Activated CD8-positive, alpha-beta memory T cell treated with anti-CD3 and anti-CD28 coated beads for 24 hours (primary cell): ENCODE measurements around the gene MIER2.

ENCODE experiments used
- DNase-seq: peaks from one replicate; pipeline ENCODE4 v3.0.0-alpha.2; 2020

The MIER2 gene

DNA sequence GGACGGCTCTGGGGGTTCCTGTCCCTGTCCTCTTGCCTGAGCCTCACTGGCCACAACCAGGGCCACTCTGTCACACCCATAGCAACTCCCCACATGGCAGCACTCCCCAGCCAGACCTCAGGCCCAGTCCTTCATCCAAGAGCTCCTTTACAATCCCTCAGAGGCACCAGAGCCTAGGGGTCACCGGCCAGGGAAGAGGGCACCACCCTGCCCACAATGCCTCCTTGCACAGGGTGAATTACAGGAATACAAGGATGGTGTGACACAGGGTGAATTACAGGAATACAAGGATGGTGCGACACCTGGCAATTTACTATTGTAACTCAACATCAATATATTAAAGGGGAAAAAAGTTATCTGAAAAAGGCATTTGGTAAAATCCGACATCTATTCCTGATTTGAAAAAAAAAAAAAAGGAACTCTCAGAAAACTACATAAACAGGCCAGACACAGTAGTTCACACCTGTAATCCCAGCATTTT lies 16.5 kb downstream of the MIER2 start:
- DNase-seq, result no peak

DNA sequence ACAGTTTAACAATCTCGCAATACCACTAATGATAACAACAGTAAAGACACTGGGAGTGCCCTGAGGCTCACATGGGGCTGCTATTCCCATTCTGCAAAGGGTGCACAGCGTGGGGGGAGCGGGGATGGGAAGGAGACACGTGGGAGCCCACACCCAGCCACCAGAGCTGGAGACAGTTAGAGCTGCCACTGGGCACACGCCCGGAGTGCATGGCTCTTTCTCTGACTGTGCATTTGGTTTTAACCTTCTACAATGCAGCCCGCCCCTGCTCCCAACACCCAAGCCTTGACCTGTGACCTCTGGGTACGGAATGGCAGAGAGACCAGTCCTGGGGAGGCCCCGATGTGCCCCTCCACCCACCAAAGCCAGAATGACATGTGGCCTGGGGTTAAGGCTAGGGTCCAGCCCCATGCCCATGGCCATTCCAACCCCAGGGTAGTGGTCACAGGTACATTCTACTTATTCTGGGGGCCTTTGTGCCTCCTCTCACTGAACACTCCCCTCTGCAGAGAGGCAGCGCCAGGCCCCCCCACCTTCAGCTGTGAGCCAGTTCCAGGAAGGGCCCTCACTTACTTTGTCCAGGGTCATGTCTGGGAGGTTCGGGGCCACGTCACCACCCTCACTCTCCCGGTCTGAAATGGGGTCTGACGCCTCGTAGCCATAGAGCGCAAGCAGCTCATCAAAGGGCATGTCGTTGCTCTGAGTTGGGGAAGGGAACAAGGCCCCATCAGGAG lies 17.1 kb downstream of the MIER2 start:
- no peak for DNase-seq

DNA sequence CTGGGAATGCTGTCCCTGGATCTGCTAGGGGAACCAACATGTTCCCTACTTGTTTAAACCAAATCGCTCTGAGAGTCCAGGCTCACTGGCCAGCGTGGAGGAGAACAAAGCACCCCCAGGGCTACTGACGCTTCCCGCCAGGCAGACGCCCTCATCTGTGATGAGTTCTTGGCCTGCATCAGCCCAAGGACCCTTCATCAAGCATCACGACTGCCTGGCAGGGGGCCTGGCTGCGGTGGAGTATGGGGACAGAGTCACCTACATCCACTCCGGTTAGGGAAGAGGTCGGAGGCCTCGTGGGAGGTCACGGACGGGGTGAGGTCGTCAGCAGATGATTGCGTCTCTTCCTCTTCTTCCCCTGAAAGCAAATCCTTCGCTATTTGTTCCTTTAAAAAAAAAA lies 17.7 kb downstream of the MIER2 start:
- no peak for DNase-seq

DNA sequence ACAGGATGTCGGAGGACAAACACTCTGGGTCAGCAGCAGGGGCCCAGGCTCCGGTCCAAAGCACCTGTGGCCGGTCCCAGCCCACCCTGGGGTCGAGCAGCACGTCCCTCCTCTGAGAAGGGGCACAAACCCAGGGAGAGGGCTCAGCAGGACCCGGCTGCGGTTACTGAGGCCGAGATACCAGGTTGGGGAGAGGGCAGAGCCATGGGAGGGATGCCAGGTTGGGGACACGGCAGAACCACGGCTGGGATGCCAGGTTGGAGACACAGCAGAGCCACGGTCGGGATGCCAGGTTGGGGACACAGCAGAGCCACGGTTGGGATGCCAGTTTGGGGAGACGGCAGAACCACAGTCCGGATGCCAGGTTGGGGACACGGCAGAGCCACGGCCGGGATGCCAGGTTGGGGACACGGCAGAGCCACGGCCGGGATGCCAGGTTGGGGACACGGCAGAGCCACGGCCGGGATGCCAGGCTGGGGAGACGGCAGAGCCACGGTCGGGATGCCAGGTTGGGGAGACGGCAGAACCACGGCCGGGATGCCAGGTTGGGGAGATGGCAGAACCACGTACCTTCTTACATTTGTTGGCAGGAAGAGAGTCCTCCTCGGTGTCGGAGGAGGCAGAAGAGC lies 18.5 kb downstream of the MIER2 start:
- DNase-seq, result no peak

DNA sequence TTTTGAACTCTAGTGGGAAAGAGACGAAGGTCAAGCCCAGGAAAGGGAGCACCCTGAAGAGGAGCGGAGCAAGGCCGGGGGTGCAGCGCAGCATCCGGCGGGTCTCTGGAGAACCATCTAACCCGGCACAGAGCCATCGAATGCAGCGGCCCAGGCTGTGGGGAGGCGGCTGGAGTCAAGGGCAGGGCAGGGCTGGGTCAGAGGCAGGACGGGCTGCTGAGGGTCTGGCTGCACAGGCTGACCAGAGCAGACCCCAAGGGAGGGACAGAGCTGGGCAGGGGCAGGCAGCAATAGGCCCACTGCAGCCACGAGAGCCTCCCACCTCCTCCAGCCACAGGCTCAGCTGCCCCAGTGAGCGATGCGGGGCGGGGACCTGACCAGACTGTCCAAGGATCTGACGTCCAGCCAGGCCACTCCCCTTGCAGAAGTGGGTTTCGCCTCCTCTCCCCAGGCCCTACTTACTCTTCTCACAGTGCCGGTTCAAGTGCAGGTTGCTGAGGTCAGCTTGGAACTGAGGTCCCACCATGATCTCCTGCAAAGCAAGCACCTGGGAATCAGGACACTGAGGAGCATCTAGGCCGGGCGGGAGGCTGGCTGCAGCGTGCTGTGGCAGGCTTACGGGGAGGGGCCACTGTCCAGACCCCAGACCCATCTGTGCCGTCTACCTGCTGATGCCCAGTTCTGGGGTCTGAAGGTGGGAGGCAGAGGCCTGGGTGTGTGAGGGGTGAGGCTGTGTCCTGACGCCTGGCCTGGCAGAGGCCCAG lies 19.2 kb downstream of the MIER2 start:
- DNase-seq, result no peak

DNA sequence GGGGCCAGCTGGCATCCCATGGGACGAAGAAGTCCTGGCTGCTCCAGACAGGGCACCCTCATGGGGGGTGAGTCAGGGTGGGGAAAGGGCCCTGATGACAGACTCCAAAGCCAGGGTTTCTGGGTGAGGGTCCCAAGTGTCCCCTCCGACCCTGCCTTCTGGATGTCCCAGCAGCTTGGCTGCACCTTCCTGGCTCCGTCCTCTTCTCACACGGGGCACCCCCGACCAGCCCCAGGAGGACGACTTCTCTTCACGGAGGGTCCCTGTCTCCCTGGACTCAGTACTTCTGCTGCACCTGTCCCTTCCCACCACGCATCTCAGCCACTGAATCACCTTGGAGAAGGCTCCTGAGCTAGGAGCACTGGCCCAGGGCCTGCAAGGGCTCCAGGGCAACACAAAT lies 19.9 kb downstream of the MIER2 start:
- no peak for DNase-seq

DNA sequence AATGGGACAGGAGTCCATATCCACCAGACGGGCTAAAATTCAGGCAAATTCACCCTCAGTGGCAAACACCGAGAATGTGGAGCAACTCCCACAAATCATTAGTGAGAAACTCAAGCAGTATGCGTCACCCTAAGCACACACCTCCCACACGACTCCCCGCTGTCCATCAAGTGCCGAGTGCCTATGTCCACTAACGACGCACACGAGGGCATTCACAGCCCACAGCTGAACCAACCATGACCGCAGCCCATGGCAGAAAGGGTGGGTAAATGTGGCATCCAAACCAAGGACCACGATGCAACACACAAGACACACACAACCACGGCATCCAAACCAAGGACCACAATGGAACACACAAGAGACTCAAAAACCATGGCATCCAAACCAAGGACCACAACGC lies 22.0 kb downstream of the MIER2 start:
- no peak for DNase-seq

DNA sequence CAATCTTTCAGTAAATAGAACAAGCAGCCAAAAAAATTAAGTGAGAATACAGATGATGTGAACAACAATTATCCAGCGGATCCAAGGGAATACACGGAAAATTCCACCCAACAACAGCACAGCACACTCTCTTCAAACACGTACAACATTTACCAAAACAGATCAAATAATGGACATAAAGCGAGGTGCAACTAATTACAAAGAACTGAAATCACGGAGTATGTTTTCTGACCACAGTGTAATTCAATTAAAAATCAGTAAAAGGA lies 26.2 kb downstream of the MIER2 start:
- no peak for DNase-seq

DNA sequence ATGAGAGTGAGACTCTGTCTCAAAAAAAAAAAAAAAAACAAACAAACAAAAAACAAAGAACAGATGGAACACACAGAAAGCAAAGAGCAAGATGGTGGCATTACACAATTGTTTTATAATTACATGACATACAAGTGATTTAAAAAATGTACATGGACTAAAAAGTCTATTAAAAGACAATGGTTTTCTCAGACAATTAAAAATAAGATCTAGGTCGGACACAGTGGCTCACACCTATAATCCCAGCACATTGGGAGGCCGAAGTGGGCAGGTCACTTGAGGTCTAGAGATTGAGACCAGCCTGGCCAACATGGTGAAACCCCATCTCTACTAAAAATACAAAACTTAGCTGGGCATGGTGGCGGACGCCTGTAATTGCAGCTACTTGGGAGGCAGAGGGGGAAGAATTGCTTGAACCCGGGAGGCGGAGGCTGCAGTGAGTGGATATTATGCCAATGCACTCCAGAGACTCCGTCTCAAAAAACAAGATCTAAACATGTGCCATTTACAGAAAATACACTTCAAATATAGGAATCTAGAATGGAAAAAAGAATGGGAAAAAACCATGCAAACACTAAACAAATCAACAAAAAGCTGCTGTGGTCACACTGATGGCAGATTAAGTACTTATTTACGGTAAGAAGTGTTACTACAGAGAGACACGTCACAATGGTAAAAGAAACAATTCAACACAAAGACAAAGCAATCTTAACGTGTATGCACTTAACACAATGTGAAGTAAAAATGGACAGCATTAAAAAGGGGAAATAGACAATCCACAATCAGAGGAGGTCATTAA lies 26.7 kb downstream of the MIER2 start:
- DNase-seq, result no peak

DNA sequence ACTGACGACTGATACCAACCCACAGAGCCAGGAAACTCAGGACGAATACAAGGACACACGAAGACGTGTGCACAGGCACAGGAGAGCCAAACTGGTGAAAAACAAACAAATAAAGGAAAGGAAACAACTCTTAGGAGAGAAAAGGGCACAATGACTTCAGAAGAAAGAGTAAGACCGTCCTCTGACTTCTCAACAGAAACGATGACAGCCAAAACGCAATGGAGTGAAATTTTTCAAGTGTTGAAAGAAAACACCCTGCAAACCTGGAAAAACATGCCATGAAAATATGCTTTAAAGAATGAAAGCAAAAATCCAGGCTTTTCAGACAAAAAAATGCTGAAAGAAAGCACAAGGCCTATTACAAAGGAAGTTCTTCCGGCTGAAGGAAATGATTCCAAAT lies 28.8 kb downstream of the MIER2 start:
- no peak for DNase-seq

DNA sequence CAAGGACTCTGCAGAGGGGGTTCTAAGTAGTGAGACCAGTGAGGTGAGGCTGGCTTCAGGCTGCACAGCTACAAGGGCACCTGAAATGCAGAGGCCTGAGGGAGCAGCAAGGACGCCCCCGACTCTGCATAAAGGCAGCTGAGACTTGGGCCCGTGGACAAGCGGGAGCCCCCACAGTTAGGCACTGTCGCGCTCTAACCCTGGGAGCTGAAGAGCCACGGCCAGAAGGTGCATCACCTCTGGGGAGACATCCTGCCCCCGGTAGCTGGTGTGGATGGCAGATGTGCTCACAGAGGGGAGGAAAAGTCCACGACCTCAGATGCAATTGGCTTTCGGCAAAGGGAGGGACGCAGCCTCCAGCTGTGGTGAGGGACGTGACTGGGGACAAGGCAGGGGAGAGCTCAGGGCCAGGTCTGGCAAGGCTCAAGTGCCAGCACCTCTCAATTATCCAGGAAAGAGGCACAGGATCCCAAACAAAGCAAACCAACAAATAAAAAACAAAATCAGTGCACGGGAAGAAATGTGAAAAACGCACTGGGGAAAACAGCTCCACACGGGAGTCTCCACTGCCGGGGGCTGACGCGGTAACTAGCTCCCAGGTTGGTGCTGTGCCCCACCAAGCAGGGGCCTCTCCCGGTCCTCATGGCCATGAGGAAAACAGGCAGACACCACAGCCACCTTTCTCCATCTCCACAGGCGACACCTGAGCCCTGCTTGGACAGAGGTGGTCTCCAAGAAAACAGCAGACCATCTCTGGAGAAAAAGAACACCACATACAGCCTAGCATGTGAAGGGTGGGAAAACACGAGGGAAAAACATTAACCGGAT lies 30.4 kb downstream of the MIER2 start:
- no peak for DNase-seq

DNA sequence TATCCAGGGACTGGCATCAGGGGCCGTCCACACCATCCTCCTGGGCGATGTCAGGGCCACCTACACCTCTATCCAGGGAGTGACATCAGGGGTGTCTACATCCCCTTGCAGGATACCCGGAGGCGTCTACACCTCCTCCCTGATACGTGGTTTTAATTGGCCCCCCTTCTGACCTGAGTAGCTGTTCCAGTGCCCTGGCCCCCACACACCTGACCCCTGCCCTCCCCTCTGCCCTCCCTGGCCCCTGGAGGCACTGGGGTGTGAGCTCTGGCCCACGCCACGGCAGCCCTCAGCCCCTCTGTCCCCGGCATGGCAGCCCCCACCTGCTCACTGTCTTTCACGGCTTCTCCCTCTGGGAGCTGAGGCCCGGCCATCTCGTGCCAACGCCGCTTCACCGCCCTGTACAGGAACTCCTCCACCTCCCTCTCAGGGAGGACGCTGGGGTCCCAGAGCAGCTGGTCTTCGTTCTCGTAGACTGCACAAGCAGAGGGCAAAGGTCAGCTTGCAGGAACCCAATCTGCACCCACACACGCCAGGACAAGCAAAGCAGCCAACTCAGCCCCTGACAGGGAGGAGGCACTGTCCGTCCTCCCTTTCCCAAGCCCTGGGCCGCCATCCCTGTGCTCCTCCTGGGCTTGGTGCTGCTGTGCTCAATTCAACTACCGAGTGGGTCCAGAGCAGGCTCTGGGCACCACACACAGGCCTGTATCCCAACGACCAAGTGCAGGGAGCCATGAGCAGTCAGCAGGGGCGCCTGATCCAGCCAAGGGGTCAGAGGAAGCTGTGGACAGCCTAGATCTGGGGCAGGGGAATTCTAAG lies 31.2 kb downstream of the MIER2 start:
- DNase-seq, result no peak

DNA sequence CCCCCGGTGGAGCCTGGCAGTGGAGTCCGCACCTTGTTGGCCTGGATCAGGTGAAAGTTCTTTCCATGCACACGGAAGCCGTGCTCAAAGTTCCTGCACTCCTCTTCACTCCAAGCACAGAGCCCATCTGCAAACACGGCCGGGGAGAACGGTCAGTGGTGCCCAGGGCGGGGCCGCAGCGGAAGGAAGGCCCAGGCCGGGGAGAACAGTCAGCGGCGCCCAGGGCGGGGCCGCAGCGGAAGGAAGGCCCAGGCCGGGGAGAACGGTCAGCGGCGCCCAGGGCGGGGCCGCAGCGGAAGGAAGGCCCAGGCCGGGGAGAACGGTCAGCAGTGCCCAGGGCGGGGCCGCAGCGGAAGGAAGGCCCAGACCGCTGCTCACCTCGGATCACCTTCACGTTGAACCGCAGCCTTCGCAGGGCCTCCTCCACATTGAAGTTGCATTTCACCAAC lies 32.8 kb downstream of the MIER2 start:
- no peak for DNase-seq

DNA sequence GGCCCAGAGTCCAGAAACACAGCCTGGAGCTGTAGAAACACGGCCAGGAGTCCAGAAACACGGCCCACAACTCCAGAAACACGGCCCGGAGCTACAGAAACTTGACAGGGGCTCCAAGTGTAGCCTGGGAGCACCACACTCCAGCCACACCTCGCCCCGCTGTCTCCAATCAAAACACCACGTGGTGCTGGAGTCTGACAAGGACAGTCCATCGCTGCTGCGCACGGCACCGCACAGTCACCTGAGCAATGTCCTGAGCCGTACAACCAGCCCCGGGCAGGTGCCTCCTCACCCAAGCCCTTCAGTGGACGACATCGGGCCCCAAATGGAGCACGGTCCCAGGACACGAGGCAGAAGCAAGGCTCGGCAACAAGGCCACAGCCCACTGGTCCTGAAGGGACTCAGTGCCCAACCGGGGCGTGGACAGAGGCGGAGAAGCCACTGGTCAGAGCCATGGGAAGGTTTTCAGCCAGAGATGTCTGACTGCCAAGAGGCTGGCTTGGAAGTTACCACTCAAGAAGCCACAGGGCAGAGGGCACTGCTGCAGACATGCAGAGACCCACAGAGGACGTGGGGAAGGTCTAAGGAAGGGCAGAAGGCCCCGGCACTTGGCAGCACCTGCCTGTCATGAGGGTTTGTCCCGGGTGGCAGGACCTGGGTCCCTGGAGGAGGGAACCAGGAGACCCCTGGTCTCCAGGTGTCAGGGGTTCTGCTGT lies 33.7 kb downstream of the MIER2 start:
- DNase-seq, result no peak

DNA sequence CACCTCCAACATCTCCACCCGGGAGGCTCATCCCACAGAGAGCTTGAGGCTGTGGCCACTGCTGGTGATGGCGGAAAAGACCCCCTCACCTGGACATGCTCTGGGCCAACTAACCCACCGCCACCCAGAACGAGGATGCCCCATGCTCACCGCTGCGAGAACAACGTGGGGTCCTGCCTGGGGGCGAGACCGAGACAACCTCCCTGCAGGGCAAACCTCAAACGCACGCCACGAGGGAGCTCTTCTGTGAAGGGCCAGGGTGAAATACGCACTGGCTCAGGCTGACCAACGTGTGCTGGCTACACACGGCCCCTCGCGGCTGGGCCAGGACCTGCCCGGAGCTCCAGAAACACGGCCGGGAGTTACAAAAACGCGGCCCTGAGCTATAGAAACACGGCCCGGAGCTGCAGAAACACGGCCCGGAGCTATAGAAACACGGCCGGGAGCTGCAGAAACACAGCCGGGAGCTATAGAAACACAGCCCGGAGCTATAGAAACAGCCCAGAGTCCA lies 34.4 kb downstream of the MIER2 start:
- DNase-seq, result no peak

DNA sequence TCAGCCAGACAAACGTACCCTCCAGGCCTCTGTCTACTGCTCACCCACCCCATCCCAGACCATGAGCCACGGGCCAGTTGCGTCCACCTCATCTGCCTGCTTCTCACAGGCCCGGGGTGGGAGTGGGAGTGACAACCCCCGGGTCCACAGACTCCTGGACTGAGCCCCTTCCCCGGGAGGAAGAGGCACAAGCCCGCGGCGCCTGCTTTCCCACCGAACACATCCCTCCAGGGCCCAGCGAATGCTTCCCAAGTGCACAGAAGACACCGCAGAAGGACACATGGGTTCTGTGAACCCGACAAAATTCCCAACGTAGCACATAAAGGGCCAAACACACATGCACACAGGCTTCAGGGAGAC lies 35.4 kb downstream of the MIER2 start:
- DNase-seq, result no peak

DNA sequence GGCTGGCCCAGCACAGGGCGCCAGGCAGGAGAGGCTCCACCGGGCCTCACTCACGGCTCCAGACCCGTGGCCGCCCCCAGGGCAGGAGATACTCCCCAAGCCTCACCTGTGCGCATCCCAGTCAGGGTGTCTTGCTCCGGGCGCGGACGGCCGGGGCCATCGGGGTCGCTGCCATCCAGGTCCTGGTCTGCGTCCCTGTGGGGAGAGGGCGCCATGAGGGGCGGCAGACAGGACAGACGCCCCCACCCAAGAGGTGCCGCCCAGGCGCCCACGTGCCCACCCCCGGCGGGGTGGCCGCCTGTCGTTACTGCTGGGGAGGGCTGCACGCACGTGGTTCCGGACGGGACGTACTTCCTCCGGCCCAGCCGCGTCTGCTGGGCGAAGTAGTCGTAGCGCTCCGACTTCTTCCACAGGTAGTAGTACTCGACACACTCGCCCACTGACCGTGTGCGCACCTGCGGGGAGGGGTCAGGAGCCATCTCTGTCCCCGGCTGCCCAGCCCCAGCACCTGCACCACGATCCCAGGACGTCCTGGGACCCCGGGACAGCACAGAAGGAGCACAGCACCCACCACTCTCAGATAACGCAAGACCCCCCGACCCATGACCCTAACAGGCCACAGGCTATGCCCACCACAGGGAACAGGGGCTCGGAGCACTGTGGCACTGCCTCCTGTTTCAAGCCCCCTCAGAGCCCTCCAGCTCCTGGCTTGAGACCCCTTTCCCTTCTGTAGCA lies 36.0 kb downstream of the MIER2 start:
- DNase-seq, result no peak

DNA sequence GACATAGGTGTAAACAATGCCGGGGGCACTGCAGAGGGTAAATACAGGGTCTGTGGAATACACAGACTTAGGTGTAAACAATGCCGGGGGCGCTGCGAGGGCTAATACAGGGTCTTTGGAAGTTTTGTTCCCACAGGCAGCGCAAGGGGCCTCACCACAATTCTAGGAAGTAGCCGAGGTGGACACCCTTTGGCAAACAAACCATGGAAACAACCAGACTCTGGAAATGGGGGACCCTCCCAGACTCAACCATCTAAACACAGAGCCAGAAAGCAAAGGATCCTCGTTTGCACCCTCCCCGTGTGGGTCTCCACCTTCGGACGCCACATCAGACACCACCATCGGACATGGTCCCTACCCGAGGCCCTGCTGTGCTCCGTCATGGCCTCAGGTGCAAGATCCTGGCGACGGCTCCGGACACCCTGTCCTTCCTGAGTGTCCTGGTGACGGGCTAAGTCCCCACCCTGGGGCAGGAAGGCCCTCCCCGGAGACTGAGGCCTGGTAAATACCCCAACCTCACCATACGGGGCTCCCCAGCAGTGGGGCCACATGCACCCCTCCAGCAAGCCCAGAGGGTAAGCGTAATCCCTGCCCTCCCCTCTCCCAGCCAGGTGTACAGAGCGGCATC lies 36.7 kb downstream of the MIER2 start:
- DNase-seq, result no peak

DNA sequence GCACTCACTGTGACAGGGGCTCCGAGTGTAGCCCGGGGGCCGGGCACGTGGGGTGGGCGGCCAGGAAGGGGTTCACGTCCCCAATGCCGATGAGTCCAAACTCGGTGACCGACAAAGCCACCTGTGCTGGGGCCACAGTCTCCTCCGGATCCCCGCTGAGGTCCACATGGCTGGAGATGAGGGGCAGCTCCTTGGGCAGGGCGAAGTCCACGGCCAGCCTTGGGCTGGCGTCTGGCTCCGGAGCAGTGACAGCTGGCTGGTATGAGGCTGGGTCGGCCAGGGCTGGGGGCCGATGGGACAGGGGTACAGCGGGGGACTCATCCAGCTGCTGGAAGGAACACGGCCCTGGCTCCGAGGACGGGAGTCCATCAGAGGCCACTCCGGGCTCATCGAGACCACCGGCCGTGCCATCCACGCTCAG lies 37.5 kb downstream of the MIER2 start:
- no peak for DNase-seq
